ENCODE data around the gene PROM1. TPM values are rescaled to one million over a fixed set of nuclear protein-coding genes. Genes with fewer than 3 reads are reported as not detected.

The PROM1 gene, protein sequence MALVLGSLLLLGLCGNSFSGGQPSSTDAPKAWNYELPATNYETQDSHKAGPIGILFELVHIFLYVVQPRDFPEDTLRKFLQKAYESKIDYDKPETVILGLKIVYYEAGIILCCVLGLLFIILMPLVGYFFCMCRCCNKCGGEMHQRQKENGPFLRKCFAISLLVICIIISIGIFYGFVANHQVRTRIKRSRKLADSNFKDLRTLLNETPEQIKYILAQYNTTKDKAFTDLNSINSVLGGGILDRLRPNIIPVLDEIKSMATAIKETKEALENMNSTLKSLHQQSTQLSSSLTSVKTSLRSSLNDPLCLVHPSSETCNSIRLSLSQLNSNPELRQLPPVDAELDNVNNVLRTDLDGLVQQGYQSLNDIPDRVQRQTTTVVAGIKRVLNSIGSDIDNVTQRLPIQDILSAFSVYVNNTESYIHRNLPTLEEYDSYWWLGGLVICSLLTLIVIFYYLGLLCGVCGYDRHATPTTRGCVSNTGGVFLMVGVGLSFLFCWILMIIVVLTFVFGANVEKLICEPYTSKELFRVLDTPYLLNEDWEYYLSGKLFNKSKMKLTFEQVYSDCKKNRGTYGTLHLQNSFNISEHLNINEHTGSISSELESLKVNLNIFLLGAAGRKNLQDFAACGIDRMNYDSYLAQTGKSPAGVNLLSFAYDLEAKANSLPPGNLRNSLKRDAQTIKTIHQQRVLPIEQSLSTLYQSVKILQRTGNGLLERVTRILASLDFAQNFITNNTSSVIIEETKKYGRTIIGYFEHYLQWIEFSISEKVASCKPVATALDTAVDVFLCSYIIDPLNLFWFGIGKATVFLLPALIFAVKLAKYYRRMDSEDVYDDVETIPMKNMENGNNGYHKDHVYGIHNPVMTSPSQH
- under 0.01 TPM in 2 replicates for total RNA-seq

- peak within 1 kb of the TSS; percentile 55 for H3K4me3 ChIP-seq (ENCODE audit: low read depth, low read length)
- TF ChIP-seq, protein P1, sequence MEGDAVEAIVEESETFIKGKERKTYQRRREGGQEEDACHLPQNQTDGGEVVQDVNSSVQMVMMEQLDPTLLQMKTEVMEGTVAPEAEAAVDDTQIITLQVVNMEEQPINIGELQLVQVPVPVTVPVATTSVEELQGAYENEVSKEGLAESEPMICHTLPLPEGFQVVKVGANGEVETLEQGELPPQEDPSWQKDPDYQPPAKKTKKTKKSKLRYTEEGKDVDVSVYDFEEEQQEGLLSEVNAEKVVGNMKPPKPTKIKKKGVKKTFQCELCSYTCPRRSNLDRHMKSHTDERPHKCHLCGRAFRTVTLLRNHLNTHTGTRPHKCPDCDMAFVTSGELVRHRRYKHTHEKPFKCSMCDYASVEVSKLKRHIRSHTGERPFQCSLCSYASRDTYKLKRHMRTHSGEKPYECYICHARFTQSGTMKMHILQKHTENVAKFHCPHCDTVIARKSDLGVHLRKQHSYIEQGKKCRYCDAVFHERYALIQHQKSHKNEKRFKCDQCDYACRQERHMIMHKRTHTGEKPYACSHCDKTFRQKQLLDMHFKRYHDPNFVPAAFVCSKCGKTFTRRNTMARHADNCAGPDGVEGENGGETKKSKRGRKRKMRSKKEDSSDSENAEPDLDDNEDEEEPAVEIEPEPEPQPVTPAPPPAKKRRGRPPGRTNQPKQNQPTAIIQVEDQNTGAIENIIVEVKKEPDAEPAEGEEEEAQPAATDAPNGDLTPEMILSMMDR (IDR thresholded peaks at IDR 0.05; ENCODE audit: insufficient read depth, low read depth, low read length), result no peak
- no peak for DNase-seq (ENCODE audit: low read depth)
Observed at GRCh38 chr4:16083241-16084191, at the start of gene PROM1. Gene PROM1 (minus strand): TSS chr4:16084023. CDS start chr4:16075906, 8,117 bp downstream.

DNA sequence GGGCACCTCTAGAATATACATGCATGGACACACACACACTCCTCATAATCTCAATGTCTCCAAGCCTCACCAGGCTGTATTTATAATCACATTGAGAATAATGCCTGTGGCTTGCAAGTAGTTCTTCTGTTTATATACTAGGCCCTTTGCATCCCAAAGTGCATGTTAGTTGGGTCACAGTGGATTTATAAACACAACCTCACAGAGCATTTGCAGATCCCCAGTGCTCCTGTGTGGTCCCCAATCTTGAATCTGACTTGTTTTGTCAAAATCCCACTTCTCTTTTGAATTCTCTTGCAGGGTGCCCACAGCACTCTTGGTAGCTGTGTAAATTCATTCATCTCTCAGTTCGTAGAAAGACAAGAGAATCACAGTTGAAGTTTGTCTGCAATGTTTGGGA lies 49.6 kb upstream of the PROM1 start:
- H3K4me3 ChIP-seq (ENCODE audit: low read depth, low read length), result no peak overlapping the region
- TF ChIP-seq, protein P1 (IDR thresholded peaks at IDR 0.05; ENCODE audit: insufficient read depth, low read depth, low read length), result no peak
- peak; percentile 19 for DNase-seq (ENCODE audit: low read depth)

- H3K4me3 ChIP-seq (ENCODE audit: low read depth, low read length), result no peak overlapping the region
- DNase-seq (ENCODE audit: low read depth), result no peak
- TF ChIP-seq, protein P1 (IDR thresholded peaks at IDR 0.05; ENCODE audit: insufficient read depth, low read depth, low read length), result no peak
Observed at GRCh38 chr4:16131293-16131692, 47.5 kb upstream of the PROM1 start.

- TF ChIP-seq, protein P1 (IDR thresholded peaks at IDR 0.05; ENCODE audit: insufficient read depth, low read depth, low read length), result no peak
- DNase-seq (ENCODE audit: low read depth), result peak; percentile 10
- H3K4me3 ChIP-seq (ENCODE audit: low read depth, low read length), result no peak overlapping the region
Observed at GRCh38 chr4:16129336-16129735, 45.5 kb upstream of the PROM1 start.

DNA sequence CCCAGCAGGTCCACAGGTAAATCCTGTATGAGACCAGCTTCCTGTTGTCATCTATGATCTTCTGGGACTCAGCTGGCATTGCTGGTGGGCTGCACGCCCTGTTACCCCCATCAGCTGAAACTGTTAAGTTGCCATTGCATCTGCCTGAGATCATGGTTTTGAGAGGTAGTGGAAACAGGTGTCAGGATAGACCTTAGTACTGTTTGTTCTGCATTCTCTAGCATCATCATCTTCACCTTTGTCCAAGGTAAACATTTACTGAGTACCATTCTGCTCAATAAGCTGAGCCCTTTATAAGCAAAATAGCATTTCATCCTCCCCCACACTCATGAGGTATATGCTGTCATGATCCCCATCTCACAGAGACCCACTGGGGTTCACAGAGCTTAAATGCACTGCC lies 42.9 kb upstream of the PROM1 start:
- no peak overlapping the region for H3K4me3 ChIP-seq (ENCODE audit: low read depth, low read length)
- TF ChIP-seq, protein P1 (IDR thresholded peaks at IDR 0.05; ENCODE audit: insufficient read depth, low read depth, low read length), result no peak
- no peak for DNase-seq (ENCODE audit: low read depth)

Data from fibroblast of villous mesenchyme (primary cell).